CD14-positive monocyte (primary cell): ENCODE data around the gene CFD. TPM values are rescaled to one million over a fixed set of nuclear protein-coding genes. Genes with fewer than 3 reads are reported as not detected.
A peak's percentile ranks its signal among the peaks of the same experiment; 100 is the strongest.

Source experiments
- DNase-seq, 3 donors: peaks; one replicate each; pipeline ENCODE4 v3.0.0-alpha.2; 2011 to 2022
- H2AFZ ChIP-seq: 2 replicates; pipeline ENCODE4 v1.6.0; 2012; ENCODE audit warnings: mild to moderate bottlenecking, low read depth, low read length, inconsistent platforms; ENCODE audit not compliant: insufficient read depth, poor library complexity, severe bottlenecking
- H3K27ac ChIP-seq, 2 donors: 1 replicate in 1 of 2; 2 replicates in 1 of 2; pipeline ENCODE4 v1.5.1; 2012 to 2013; ENCODE audit warnings: low read length in 2 of 2, control low read depth in 1 of 2, inconsistent platforms in 1 of 2, low read depth in 1 of 2, mild to moderate bottlenecking in 1 of 2
- H3K27me3 ChIP-seq, 2 donors: one replicate each; pipeline versions ENCODE4 v1.6.0 to v1.6.1; 2011 to 2013; ENCODE audit warnings: low read length in 2 of 2; ENCODE audit not compliant: control insufficient read depth in 2 of 2, insufficient read depth in 2 of 2
- H3K36me3 ChIP-seq, 2 donors: replicated peaks in 1 of 2; 1 replicate in 1 of 2; 2 replicates in 1 of 2; pipeline versions ENCODE4 v1.5.1 to v1.6.1; 2012 to 2013; ENCODE audit warnings: low read length in 2 of 2, control low read depth in 1 of 2, inconsistent platforms in 1 of 2, mild to moderate bottlenecking in 1 of 2; ENCODE audit not compliant: insufficient read depth in 2 of 2, control insufficient read depth in 1 of 2
- H3K4me1 ChIP-seq, 2 donors: 1 replicate in 1 of 2; 2 replicates in 1 of 2; pipeline versions ENCODE4 v1.5.1 to v1.6.1; 2012 to 2013; ENCODE audit warnings: low read length in 2 of 2, control low read depth in 1 of 2, inconsistent platforms in 1 of 2, mild to moderate bottlenecking in 1 of 2, moderate library complexity in 1 of 2; ENCODE audit not compliant: insufficient read depth in 2 of 2, control insufficient read depth in 1 of 2
- H3K4me2 ChIP-seq: replicated peaks from 2 replicates; pipeline ENCODE3; 2012; ENCODE audit warnings: low read length, moderate library complexity, mild to moderate bottlenecking; ENCODE audit not compliant: poor library complexity, severe bottlenecking; ENCODE audit errors: extremely low read depth
- H3K4me3 ChIP-seq, 3 experiments: fragments of 200-600 bp in 1 of 3; sonication (generic) in 1 of 3; replicated peaks in 1 of 3; 1 replicate in 2 of 3; 2 replicates in 1 of 3; pipeline ENCODE4 v1.5.1; 2011 to 2013; ENCODE audit warnings: low read length in 3 of 3, mild to moderate bottlenecking in 3 of 3, control low read depth in 2 of 3, low read depth in 2 of 3, inconsistent platforms in 1 of 3, moderate library complexity in 1 of 3
- H3K79me2 ChIP-seq: 2 replicates; pipeline ENCODE4 v1.6.0; 2012; ENCODE audit warnings: mild to moderate bottlenecking, control low read depth, inconsistent platforms, low read length, moderate library complexity; ENCODE audit not compliant: insufficient read depth
- H3K9ac ChIP-seq: 2 replicates; pipeline ENCODE4 v1.6.0; 2017; ENCODE audit warnings: low read length, mild to moderate bottlenecking; ENCODE audit not compliant: insufficient read depth, poor library complexity, severe bottlenecking
- H3K9me3 ChIP-seq, 2 donors: replicated peaks in 1 of 2; 1 replicate in 1 of 2; 2 replicates in 1 of 2; pipeline versions ENCODE4 v1.5.1 to v1.6.1; 2012 to 2013; ENCODE audit warnings: low read length in 2 of 2, control low read depth in 1 of 2; ENCODE audit not compliant: control insufficient read depth in 1 of 2, insufficient read depth in 1 of 2
- H4K20me1 ChIP-seq: 2 replicates; pipeline ENCODE4 v1.6.0; 2012; ENCODE audit warnings: mild to moderate bottlenecking, low read length, control low read depth, moderate library complexity; ENCODE audit not compliant: insufficient read depth
- H3K27ac Mint-ChIP-seq, 7 donors: one replicate each; pipeline ENCODE4 v1.8.0; 2020; ENCODE audit warnings: mild to moderate bottlenecking in 7 of 7, mixed read lengths in 7 of 7, moderate library complexity in 6 of 7, inconsistent platforms in 2 of 7
- H3K27me3 Mint-ChIP-seq, 3 donors: one replicate each; pipeline ENCODE4 v1.8.0; 2021 to 2022; ENCODE audit warnings: low read depth in 3 of 3, mild to moderate bottlenecking in 3 of 3, mixed read lengths in 3 of 3, moderate library complexity in 3 of 3, inconsistent platforms in 1 of 3
- H3K36me3 Mint-ChIP-seq, 2 donors: one replicate each; pipeline ENCODE4 v1.8.0; 2020; ENCODE audit warnings: mixed read lengths in 2 of 2, inconsistent platforms in 1 of 2, mild to moderate bottlenecking in 1 of 2
- H3K4me1 Mint-ChIP-seq: one replicate; pipeline ENCODE4 v1.8.0; 2020; ENCODE audit warnings: mild to moderate bottlenecking, mixed read lengths
- H3K4me3 Mint-ChIP-seq, 2 donors: one replicate each; pipeline ENCODE4 v1.8.0; 2020; ENCODE audit warnings: mild to moderate bottlenecking in 2 of 2, mixed read lengths in 2 of 2, moderate library complexity in 1 of 2
- H3K9me3 Mint-ChIP-seq, 7 donors: one replicate each; pipeline ENCODE4 v1.8.0; 2020 to 2022; ENCODE audit warnings: mixed read lengths in 7 of 7, mild to moderate bottlenecking in 6 of 7, moderate library complexity in 6 of 7, inconsistent platforms in 2 of 7
- WGBS: methylation state at CpG from one replicate; pipeline ENCODE4 v1.1.5; 2013; ENCODE audit warnings: missing lambda C conversion rate; ENCODE audit not compliant: insufficient coverage; 5-methylcytosine and 5-hydroxymethylcytosine counted together
- intact Hi-C, 2 donors: fragments of 100-400 bp; cut with micrococcal nuclease; formaldehyde crosslinking; loops; one replicate each; pipeline versions ENCODE4 v1.15.0 to v1.15.1; 2023
- polyA plus RNA-seq, 3 donors: library from polyadenylated mRNA; depleted of rRNA in 1 of 3; unstranded in 2 of 3; stranded (reverse) in 1 of 3; fragments of 300-500 nt in 2 of 3; fragments of >200 nt in 1 of 3; fragmentation: Illumina TruSeq in 2 of 3; gene quantifications; 1 replicate in 2 of 3; 2 replicates in 1 of 3; pipeline ENCODE4 v1.2.3, GENCODE V29; 2012 to 2021
- TF ChIP-seq, protein P1 (sequence below): fragments of 200-600 bp; IDR thresholded peaks from one replicate; pipeline ENCODE4 v1.8.0; 2022; ENCODE audit warnings: antibody characterized with exemption, mild to moderate bottlenecking

The CFD gene
- polyA plus RNA-seq, 3 donors: 272 to 862 (median 654) TPM

DNA sequence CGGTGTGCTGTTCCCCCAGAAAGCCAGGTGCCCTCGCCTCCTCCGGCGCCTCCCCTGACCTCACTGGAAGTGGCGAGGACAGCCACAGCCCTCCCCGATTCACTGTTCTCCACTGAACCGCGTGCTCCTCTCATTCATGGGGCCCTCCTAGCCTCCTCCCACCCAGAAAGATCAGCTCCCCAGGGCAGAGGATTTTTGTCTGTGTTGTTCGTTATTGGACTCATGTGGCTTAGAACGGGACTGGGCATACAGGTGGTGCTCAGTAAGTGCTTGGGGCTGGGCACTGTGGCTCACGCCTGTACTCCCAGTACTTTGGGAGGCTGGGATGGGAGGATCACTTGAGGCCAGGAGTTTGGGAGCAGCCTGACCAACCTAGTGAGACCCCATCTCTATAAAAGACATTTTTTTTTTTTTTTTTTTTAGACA lies 14.9 kb upstream of the CFD start:
- Histone ChIP-seq H4K20me1 (peaks cover 5% of the 10 kb centered on the region), H3K4me1 (peaks cover 48 to 68% of the 10 kb centered on the region in 2 donors), H3K36me3 (no peaks in the 10 kb centered on the region), H3K4me3 (peak overlapping the region in 1 of 3 experiments; percentile 30), H3K79me2 (peaks cover 41% of the 10 kb centered on the region), H3K27ac (no peak overlapping the region), H3K9ac (no peak overlapping the region), H2AFZ (no peak overlapping the region), H3K4me2 (peak overlapping the region; percentile 88), H3K27me3 (peaks cover 0 to 31% of the 10 kb centered on the region in 2 donors), H3K9me3 (no peaks in the 10 kb centered on the region)
- intact Hi-C loops: no loop called here
- H3K4me1 Mint-ChIP-seq: peaks cover 67% of the 10 kb centered on the region
- H3K9me3 Mint-ChIP-seq: peaks cover 0 to 9% (median 3%) of the 10 kb centered on the region in 7 donors
- no peak for DNase-seq
- TF ChIP-seq, protein P1, sequence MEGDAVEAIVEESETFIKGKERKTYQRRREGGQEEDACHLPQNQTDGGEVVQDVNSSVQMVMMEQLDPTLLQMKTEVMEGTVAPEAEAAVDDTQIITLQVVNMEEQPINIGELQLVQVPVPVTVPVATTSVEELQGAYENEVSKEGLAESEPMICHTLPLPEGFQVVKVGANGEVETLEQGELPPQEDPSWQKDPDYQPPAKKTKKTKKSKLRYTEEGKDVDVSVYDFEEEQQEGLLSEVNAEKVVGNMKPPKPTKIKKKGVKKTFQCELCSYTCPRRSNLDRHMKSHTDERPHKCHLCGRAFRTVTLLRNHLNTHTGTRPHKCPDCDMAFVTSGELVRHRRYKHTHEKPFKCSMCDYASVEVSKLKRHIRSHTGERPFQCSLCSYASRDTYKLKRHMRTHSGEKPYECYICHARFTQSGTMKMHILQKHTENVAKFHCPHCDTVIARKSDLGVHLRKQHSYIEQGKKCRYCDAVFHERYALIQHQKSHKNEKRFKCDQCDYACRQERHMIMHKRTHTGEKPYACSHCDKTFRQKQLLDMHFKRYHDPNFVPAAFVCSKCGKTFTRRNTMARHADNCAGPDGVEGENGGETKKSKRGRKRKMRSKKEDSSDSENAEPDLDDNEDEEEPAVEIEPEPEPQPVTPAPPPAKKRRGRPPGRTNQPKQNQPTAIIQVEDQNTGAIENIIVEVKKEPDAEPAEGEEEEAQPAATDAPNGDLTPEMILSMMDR: no peak
- peak overlapping the region in 1 of 7 donors; percentile 58 for H3K27ac Mint-ChIP-seq
- 5% methylated on average over 4 of the region's 11 CpGs for WGBS
- H3K27me3 Mint-ChIP-seq: peaks cover 48 to 66% (median 54%) of the 10 kb centered on the region in 3 donors
- peak overlapping the region; percentile 56 to 80 for H3K4me3 Mint-ChIP-seq
- H3K36me3 Mint-ChIP-seq: peaks cover 0 to 5% of the 10 kb centered on the region in 2 donors

DNA sequence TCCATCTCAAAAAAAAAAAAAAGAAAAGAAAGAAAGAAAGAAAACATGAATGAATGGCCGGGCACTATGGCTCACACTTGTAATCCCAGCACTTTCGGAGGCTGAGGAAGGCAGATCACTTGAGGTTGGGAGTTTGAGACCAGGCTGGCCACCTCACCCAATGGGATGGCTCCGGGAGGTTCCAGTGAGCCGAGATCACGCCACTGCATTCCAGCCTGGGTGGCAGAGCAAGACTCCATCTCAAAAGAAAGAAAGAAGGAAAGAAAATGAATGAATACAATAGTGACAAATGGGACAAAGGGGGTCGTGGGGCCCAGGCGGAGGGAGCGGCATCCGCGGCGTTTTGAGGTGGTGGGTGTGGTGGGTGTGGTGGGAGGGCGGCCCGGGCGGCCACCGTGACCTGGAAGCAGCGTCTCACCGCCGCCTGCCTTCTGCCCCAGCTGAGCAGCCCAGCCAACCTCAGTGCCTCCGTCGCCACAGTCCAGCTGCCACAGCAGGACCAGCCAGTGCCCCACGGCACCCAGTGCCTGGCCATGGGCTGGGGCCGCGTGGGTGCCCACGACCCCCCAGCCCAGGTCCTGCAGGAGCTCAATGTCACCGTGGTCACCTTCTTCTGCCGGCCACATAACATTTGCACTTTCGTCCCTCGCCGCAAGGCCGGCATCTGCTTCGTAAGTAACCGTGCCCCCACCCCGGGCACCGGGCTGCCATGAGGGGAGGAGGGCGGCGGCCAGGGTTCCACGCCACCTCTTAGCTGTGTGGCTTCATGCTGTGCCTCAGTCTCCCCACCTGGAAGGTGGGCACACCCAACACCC lies 13.6 kb upstream of the CFD start:
- peak overlapping the region in 1 of 2 donors; percentile 67 for H3K4me3 Mint-ChIP-seq
- WGBS: 59% methylated on average over 36 of the region's 37 CpGs
- TF ChIP-seq, protein P1: no peak

More for the DNA sequence above, 13.6 kb upstream of the CFD start:
- H3K4me3 ChIP-seq: no peak overlapping the region
- H3K9me3 ChIP-seq: no peaks in the 10 kb centered on the region
- no peaks in the 10 kb centered on the region for H3K36me3 ChIP-seq
- H3K79me2 ChIP-seq: peaks cover 34% of the 10 kb centered on the region
- H3K4me1 Mint-ChIP-seq: peaks cover 68% of the 10 kb centered on the region
- no peak for DNase-seq
- no peak overlapping the region for H2AFZ ChIP-seq
- intact Hi-C loops: no loop called here
- H4K20me1 ChIP-seq: peaks cover 3% of the 10 kb centered on the region
- peaks cover 43 to 63% of the 10 kb centered on the region in 2 donors for H3K4me1 ChIP-seq
- H3K4me2 ChIP-seq: no peak overlapping the region
- peaks cover 0 to 9% (median 3%) of the 10 kb centered on the region in 7 donors for H3K9me3 Mint-ChIP-seq
- H3K36me3 Mint-ChIP-seq: peaks cover 0 to 5% of the 10 kb centered on the region in 2 donors
- peaks cover 0 to 34% of the 10 kb centered on the region in 2 donors for H3K27me3 ChIP-seq
- H3K9ac ChIP-seq: no peak overlapping the region
- H3K27me3 Mint-ChIP-seq: peaks cover 51 to 64% (median 52%) of the 10 kb centered on the region in 3 donors
- no peak overlapping the region for H3K27ac ChIP-seq
- no peak overlapping the region for H3K27ac Mint-ChIP-seq
